GM19238 (cell line): ENCODE results near the gene HAUS8.
"Not testable (repeated sequence)": the region's sequence is repeated elsewhere in the genome, so short reads cannot be mapped to it uniquely, and the experiment has no call there.

Experiments used
- DNase-seq: peaks from one replicate; pipeline ENCODE4 v3.0.0; 2011; ENCODE audit warnings: low spot score; ENCODE audit not compliant: insufficient read length

The HAUS8 gene

GRCh38 chr19:17101686-17102628 is 26.7 kb upstream of the HAUS8 start:
- no peak for DNase-seq

- no peak for DNase-seq
These were observed 23.1 kb upstream of the HAUS8 start for GRCh38 chr19:17098326-17098725.

GRCh38 chr19:17097593-17098126 is 22.4 kb upstream of the HAUS8 start:
- DNase-seq = no peak

- no peak for DNase-seq
These were observed 20.1 kb upstream of the HAUS8 start for GRCh38 chr19:17095141-17095919.

GRCh38 chr19:17094694-17095093 is 19.4 kb upstream of the HAUS8 start:
- DNase-seq = not testable (repeated sequence)

- DNase-seq = no peak
These were observed 17.4 kb upstream of the HAUS8 start for GRCh38 chr19:17092696-17093095.

GRCh38 chr19:17091758-17092333 is 16.6 kb upstream of the HAUS8 start:
- DNase-seq = peak; percentile 45

- DNase-seq = peak; percentile 40
These were observed 15.3 kb upstream of the HAUS8 start for GRCh38 chr19:17090583-17090982.

GRCh38 chr19:17088552-17088951 is 13.3 kb upstream of the HAUS8 start:
- no peak for DNase-seq

- no peak for DNase-seq
These were observed 11.6 kb upstream of the HAUS8 start for GRCh38 chr19:17086834-17087233.

GRCh38 chr19:17086120-17086519 is 10.9 kb upstream of the HAUS8 start:
- DNase-seq = no peak

GRCh38 chr19:17081672-17082630 is 6.7 kb upstream of the HAUS8 start:
- DNase-seq = no peak

GRCh38 chr19:17080440-17080801 is 5.2 kb upstream of the HAUS8 start:
- no peak for DNase-seq

- peak; percentile 64 for DNase-seq
These were observed 4.6 kb upstream of the HAUS8 start for GRCh38 chr19:17079710-17080439.

GRCh38 chr19:17078920-17079709 is 3.9 kb upstream of the HAUS8 start:
- no peak for DNase-seq

- no peak for DNase-seq
These were observed 3.0 kb upstream of the HAUS8 start for GRCh38 chr19:17078036-17078919.

GRCh38 chr19:17077447-17078028 is 2.3 kb upstream of the HAUS8 start:
- DNase-seq = no peak

- no peak for DNase-seq
These were observed 1.3 kb upstream of the HAUS8 start for GRCh38 chr19:17076543-17076991.
